Measurements from ENCODE around the gene EXOC2. TPM values are rescaled to one million over a fixed set of nuclear protein-coding genes. Genes with fewer than 3 reads are reported as not detected.
"Not testable (repeated sequence)": the region's sequence is repeated elsewhere in the genome, so short reads cannot be mapped to it uniquely, and the experiment has no call there.

The EXOC2 gene
- total RNA-seq, 1 experiment from 2014 or later: 24.5 TPM

GRCh38 chr6:562052-562676, 130.8 kb downstream of the EXOC2 start:
- Histone ChIP-seq H3K27me3 (ENCODE audit: insufficient read depth, low read length) (no peaks in the 10 kb centered on the region), H4K20me1 (ENCODE audit: insufficient read depth) (no peaks in the 10 kb centered on the region), H3K4me1 (ENCODE audit: control insufficient read depth in 1 of 2, insufficient read depth in 2 of 2, low read length in 2 of 2) (no peaks in the 10 kb centered on the region), H3K36me3 (ENCODE audit: control insufficient read depth in 1 of 2, insufficient read depth in 2 of 2, low read length in 2 of 2) (no peaks in the 10 kb centered on the region; a peak in 1 of 4 replicates), H3K27ac (ENCODE audit: low read depth, low read length) (no peak overlapping the region), H2AFZ (ENCODE audit: low read depth, low read length, poor library complexity, severe bottlenecking) (no peak overlapping the region), H3K4me2 (ENCODE audit: low read length) (no peak overlapping the region), H3K4me3 (replicated peaks in 1 of 2; ENCODE audit: low read depth in 1 of 2, low read length in 2 of 2) (no peak overlapping the region), H3K9me2 (ENCODE audit: insufficient read depth) (no peaks in the 10 kb centered on the region), H3K79me2 (ENCODE audit: insufficient read depth, low read length) (no peaks in the 10 kb centered on the region), H3K9me3 (ENCODE audit: control insufficient read depth in 1 of 2, insufficient read depth in 1 of 2, low read depth in 1 of 2, low read length in 2 of 2) (no peaks in the 10 kb centered on the region), H3K9ac (ENCODE audit: low read length) (no peak overlapping the region)
- CTCF ChIA-PET: no interaction called here
- intact Hi-C loops (cut with micrococcal nuclease): no loop called here
- no peak for DNase-seq (ENCODE audit: low read depth, low spot score)
- no peak for ATAC-seq
- BruUV-seq (replicated peaks): no TSS peak
- TF ChIP-seq JUND (IDR thresholded peaks at IDR 0.05) (no peak), POLR2A (IDR thresholded peaks at IDR 0.05; ENCODE audit: borderline replicate concordance, extremely low read depth, insufficient read depth, insufficient read length) (no peak), SP1 (IDR thresholded peaks at IDR 0.05; ENCODE audit: low read depth) (no peak), SIN3A (IDR thresholded peaks at IDR 0.05; ENCODE audit: low read depth) (no peak), RAD21 (IDR thresholded peaks at IDR 0.05; ENCODE audit: low read depth) (no peak), EZH2phosphoT487 (IDR thresholded peaks at IDR 0.05; ENCODE audit: borderline replicate concordance) (no peak), TCF7L2 (IDR thresholded peaks at IDR 0.05; ENCODE audit: borderline replicate concordance, extremely low read depth, insufficient read depth, insufficient read length) (no peak), CEBPB (IDR thresholded peaks at IDR 0.05; ENCODE audit: low read depth) (no peak), ZFX (IDR thresholded peaks at IDR 0.05) (no peak), EZH2 (IDR thresholded peaks at IDR 0.05) (no peak), ELF1 (IDR thresholded peaks at IDR 0.05; ENCODE audit: borderline replicate concordance, low read depth) (no peak), EGR1 (IDR thresholded peaks at IDR 0.05; ENCODE audit: low read depth) (no peak), POLR2AphosphoS5 (IDR thresholded peaks at IDR 0.05; ENCODE audit: low read depth, low read length) (no peak), YY1 (IDR thresholded peaks at IDR 0.05; ENCODE audit: extremely low read depth, insufficient replicate concordance, low read depth, low read length) (no peak), SRF (IDR thresholded peaks at IDR 0.05; ENCODE audit: low read depth) (no peak)
- TF ChIP-seq, protein P1, sequence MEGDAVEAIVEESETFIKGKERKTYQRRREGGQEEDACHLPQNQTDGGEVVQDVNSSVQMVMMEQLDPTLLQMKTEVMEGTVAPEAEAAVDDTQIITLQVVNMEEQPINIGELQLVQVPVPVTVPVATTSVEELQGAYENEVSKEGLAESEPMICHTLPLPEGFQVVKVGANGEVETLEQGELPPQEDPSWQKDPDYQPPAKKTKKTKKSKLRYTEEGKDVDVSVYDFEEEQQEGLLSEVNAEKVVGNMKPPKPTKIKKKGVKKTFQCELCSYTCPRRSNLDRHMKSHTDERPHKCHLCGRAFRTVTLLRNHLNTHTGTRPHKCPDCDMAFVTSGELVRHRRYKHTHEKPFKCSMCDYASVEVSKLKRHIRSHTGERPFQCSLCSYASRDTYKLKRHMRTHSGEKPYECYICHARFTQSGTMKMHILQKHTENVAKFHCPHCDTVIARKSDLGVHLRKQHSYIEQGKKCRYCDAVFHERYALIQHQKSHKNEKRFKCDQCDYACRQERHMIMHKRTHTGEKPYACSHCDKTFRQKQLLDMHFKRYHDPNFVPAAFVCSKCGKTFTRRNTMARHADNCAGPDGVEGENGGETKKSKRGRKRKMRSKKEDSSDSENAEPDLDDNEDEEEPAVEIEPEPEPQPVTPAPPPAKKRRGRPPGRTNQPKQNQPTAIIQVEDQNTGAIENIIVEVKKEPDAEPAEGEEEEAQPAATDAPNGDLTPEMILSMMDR (IDR thresholded peaks at IDR 0.05 in 2 of 3, conservative IDR thresholded peaks at IDR 0.05 in 1 of 3; ENCODE audit: borderline replicate concordance in 1 of 3, insufficient read depth in 1 of 3, low read depth in 2 of 3, low read length in 2 of 3): no peak
- TF ChIP-seq, protein P2, sequence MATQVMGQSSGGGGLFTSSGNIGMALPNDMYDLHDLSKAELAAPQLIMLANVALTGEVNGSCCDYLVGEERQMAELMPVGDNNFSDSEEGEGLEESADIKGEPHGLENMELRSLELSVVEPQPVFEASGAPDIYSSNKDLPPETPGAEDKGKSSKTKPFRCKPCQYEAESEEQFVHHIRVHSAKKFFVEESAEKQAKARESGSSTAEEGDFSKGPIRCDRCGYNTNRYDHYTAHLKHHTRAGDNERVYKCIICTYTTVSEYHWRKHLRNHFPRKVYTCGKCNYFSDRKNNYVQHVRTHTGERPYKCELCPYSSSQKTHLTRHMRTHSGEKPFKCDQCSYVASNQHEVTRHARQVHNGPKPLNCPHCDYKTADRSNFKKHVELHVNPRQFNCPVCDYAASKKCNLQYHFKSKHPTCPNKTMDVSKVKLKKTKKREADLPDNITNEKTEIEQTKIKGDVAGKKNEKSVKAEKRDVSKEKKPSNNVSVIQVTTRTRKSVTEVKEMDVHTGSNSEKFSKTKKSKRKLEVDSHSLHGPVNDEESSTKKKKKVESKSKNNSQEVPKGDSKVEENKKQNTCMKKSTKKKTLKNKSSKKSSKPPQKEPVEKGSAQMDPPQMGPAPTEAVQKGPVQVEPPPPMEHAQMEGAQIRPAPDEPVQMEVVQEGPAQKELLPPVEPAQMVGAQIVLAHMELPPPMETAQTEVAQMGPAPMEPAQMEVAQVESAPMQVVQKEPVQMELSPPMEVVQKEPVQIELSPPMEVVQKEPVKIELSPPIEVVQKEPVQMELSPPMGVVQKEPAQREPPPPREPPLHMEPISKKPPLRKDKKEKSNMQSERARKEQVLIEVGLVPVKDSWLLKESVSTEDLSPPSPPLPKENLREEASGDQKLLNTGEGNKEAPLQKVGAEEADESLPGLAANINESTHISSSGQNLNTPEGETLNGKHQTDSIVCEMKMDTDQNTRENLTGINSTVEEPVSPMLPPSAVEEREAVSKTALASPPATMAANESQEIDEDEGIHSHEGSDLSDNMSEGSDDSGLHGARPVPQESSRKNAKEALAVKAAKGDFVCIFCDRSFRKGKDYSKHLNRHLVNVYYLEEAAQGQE (IDR thresholded peaks at IDR 0.05; ENCODE audit: low read depth): no peak
- TF ChIP-seq, protein P3, sequence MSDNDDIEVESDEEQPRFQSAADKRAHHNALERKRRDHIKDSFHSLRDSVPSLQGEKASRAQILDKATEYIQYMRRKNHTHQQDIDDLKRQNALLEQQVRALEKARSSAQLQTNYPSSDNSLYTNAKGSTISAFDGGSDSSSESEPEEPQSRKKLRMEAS (IDR thresholded peaks at IDR 0.05): no peak
- POLR2A ChIA-PET: no interaction called here
- RAD21 ChIA-PET (ENCODE audit: low non-redundant PET in 1 of 2, low total read pairs in 2 of 2, uncharacterized antibody in 2 of 2, unreplicated experiment in 2 of 2): no interaction called here

DNA sequence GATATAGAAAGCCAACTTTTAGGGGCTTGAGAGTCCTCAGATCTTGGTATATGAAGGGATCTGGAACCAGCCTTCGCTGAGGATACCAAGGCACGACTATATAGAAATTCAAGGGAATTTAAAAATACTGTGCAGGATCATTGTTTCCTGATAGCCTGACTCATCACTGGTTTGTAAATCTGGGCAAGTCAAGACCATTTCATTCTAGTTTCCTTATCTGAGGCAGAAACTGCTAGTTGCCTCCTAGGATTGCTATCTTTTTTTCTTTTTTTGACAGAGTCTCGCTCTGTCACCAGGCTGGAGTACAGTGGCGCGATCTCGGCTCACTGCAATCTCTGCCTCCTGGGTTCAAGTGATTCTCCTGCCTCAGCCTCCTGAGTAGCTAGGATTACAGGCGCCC, 131.6 kb downstream of the EXOC2 start:
- H3K4me1 ChIP-seq (ENCODE audit: control insufficient read depth in 1 of 2, insufficient read depth in 2 of 2, low read length in 2 of 2); RAD21 ChIA-PET (ENCODE audit: low non-redundant PET in 1 of 2, low total read pairs in 2 of 2, uncharacterized antibody in 2 of 2, unreplicated experiment in 2 of 2); H3K27me3 ChIP-seq (ENCODE audit: insufficient read depth, low read length); H3K4me2 ChIP-seq (ENCODE audit: low read length); POLR2A ChIA-PET; ATAC-seq; H3K9me2 ChIP-seq (ENCODE audit: insufficient read depth); H3K4me3 ChIP-seq (replicated peaks in 1 of 2; ENCODE audit: low read depth in 1 of 2, low read length in 2 of 2); BruUV-seq (replicated peaks); H2AFZ ChIP-seq (ENCODE audit: low read depth, low read length, poor library complexity, severe bottlenecking); intact Hi-C loops (cut with micrococcal nuclease); H3K9ac ChIP-seq (ENCODE audit: low read length); DNase-seq (ENCODE audit: low read depth, low spot score); H3K9me3 ChIP-seq (ENCODE audit: control insufficient read depth in 1 of 2, insufficient read depth in 1 of 2, low read depth in 1 of 2, low read length in 2 of 2); CTCF ChIA-PET; H4K20me1 ChIP-seq (ENCODE audit: insufficient read depth); H3K79me2 ChIP-seq (ENCODE audit: insufficient read depth, low read length); H3K36me3 ChIP-seq (ENCODE audit: control insufficient read depth in 1 of 2, insufficient read depth in 2 of 2, low read length in 2 of 2); H3K27ac ChIP-seq (ENCODE audit: low read depth, low read length): not testable (repeated sequence)

All from HCT116 (cell line).